Measurements from ENCODE around the gene FERMT3.

GRCh38 chr11:64210301-64211020 lies 3.9 kb downstream of the FERMT3 start:
- TF ChIP-seq, protein P1, sequence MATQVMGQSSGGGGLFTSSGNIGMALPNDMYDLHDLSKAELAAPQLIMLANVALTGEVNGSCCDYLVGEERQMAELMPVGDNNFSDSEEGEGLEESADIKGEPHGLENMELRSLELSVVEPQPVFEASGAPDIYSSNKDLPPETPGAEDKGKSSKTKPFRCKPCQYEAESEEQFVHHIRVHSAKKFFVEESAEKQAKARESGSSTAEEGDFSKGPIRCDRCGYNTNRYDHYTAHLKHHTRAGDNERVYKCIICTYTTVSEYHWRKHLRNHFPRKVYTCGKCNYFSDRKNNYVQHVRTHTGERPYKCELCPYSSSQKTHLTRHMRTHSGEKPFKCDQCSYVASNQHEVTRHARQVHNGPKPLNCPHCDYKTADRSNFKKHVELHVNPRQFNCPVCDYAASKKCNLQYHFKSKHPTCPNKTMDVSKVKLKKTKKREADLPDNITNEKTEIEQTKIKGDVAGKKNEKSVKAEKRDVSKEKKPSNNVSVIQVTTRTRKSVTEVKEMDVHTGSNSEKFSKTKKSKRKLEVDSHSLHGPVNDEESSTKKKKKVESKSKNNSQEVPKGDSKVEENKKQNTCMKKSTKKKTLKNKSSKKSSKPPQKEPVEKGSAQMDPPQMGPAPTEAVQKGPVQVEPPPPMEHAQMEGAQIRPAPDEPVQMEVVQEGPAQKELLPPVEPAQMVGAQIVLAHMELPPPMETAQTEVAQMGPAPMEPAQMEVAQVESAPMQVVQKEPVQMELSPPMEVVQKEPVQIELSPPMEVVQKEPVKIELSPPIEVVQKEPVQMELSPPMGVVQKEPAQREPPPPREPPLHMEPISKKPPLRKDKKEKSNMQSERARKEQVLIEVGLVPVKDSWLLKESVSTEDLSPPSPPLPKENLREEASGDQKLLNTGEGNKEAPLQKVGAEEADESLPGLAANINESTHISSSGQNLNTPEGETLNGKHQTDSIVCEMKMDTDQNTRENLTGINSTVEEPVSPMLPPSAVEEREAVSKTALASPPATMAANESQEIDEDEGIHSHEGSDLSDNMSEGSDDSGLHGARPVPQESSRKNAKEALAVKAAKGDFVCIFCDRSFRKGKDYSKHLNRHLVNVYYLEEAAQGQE (IDR thresholded peaks at IDR 0.05; ENCODE audit: borderline replicate concordance in 1 of 2, low read depth in 1 of 2, low read length in 2 of 2), result no peak
- TF ChIP-seq POLR2A (IDR thresholded peaks at IDR 0.05; ENCODE audit: insufficient read depth in 1 of 2, low read depth in 2 of 2, low read length in 2 of 2), result no peak
